Parathyroid adenoma (tissue), 2 donors: ENCODE data around the gene PGAM2.
A peak's percentile ranks its signal among the peaks of the same experiment; 100 is the strongest.
"Not testable (repeated sequence)": the region's sequence is repeated elsewhere in the genome, so short reads cannot be mapped to it uniquely, and the experiment has no call there.

Source experiments
- H2AFZ ChIP-seq: fragments of 300-600 bp; sonication (generic); one replicate; pipeline ENCODE4 v1.7.0; 2017; ENCODE audit warnings: antibody characterized with exemption, mild to moderate bottlenecking
- H3K27ac ChIP-seq: fragments of 300-600 bp; sonication (generic); one replicate; pipeline ENCODE4 v1.7.0; 2017
- H3K27me3 ChIP-seq: fragments of 300-600 bp; sonication (generic); one replicate; pipeline ENCODE4 v1.7.0; 2017; ENCODE audit warnings: low read length; ENCODE audit not compliant: control insufficient read depth, insufficient read depth
- H3K36me3 ChIP-seq: fragments of 300-600 bp; sonication (generic); one replicate; pipeline ENCODE4 v1.7.0; 2017; ENCODE audit warnings: low read length; ENCODE audit not compliant: control insufficient read depth, insufficient read depth
- H3K4me1 ChIP-seq: fragments of 300-600 bp; sonication (generic); one replicate; pipeline ENCODE4 v1.7.0; 2017; ENCODE audit warnings: control low read depth
- H3K4me2 ChIP-seq: fragments of 300-600 bp; sonication (generic); one replicate; pipeline ENCODE4 v1.7.0; 2017; ENCODE audit warnings: low read length
- H3K4me3 ChIP-seq: fragments of 300-600 bp; sonication (generic); one replicate; pipeline ENCODE4 v1.7.0; 2017; ENCODE audit warnings: low read depth, low read length
- H3K79me2 ChIP-seq: fragments of 300-600 bp; sonication (generic); one replicate; pipeline ENCODE4 v1.7.0; 2017; ENCODE audit warnings: control low read depth
- H3K9ac ChIP-seq: fragments of 300-600 bp; sonication (generic); one replicate; pipeline ENCODE4 v1.7.0; 2017; ENCODE audit warnings: mild to moderate bottlenecking
- H3K9me3 ChIP-seq: fragments of 300-600 bp; sonication (generic); one replicate; pipeline ENCODE4 v1.7.0; 2017; ENCODE audit warnings: low read length; ENCODE audit not compliant: control insufficient read depth
- TF ChIP-seq, protein P1 (sequence below): fragments of 300-600 bp; sonication (generic); IDR thresholded peaks from one replicate; pipeline ENCODE4 v1.7.0; 2017; ENCODE audit warnings: antibody characterized with exemption, mild to moderate bottlenecking
- donor health status: primary hyperparathyroidism.

PGAM2 gene

DNA sequence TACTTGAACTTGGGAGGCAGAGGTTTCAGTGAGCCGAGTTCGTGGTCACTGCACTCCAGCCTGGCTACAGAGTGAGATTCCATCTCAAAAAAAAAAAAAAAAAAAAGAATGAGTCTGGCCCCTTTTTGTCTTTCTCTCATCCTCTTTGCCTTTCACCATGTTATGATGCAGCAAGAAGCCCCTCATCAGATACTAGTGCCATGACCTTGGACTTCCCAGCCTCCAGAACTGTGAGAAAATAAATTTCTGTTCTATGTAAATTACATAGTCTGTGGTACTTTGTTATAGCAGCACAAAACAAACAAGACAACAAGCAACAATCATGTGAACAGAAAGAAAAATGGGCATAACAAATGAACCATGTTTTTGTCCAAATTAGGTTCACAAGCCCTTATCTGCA is 23.1 kb downstream of the PGAM2 start:
- Histone ChIP-seq H3K9ac (no peak overlapping the region), H3K4me3 (no peak overlapping the region), H3K27me3 (no peaks in the 10 kb centered on the region), H3K4me2 (no peak overlapping the region), H3K36me3 (no peaks in the 10 kb centered on the region), H2AFZ (no peak overlapping the region), H3K27ac (no peak overlapping the region), H3K9me3 (no peaks in the 10 kb centered on the region), H3K4me1 (peaks cover 5% of the 10 kb centered on the region), H3K79me2 (peaks cover 12% of the 10 kb centered on the region)
- TF ChIP-seq, protein P1, sequence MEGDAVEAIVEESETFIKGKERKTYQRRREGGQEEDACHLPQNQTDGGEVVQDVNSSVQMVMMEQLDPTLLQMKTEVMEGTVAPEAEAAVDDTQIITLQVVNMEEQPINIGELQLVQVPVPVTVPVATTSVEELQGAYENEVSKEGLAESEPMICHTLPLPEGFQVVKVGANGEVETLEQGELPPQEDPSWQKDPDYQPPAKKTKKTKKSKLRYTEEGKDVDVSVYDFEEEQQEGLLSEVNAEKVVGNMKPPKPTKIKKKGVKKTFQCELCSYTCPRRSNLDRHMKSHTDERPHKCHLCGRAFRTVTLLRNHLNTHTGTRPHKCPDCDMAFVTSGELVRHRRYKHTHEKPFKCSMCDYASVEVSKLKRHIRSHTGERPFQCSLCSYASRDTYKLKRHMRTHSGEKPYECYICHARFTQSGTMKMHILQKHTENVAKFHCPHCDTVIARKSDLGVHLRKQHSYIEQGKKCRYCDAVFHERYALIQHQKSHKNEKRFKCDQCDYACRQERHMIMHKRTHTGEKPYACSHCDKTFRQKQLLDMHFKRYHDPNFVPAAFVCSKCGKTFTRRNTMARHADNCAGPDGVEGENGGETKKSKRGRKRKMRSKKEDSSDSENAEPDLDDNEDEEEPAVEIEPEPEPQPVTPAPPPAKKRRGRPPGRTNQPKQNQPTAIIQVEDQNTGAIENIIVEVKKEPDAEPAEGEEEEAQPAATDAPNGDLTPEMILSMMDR: no peak

DNA sequence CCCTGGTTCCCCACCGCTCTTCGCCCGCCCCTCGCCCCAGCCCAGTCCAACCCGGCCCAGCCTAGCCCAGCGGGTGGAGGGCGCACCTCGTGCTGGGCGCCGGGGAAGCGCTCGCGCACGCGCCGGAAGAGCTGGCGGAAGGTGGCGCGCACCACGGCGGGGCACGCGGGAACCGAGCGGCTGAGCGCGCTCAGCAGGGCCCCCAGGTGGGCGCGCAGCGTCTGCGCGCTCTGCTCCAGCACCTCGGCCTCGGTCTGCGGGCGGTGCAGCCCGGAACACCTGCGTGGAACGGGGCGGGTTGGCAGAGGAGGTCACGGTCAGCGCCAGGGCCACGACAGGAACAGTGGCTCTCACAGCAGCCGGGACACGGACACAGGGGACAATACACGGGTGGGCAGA is 24.9 kb downstream of the PGAM2 start:
- H2AFZ ChIP-seq: peak overlapping the region; percentile 73
- H3K4me3 ChIP-seq: peak overlapping the region; percentile 37
- not testable (repeated sequence) for H3K79me2 ChIP-seq, H3K9me3 ChIP-seq, H3K9ac ChIP-seq, H3K27me3 ChIP-seq, H3K36me3 ChIP-seq, H3K4me1 ChIP-seq
- peak overlapping the region; percentile 68 for H3K27ac ChIP-seq
- TF ChIP-seq, protein P1: peak; percentile 31
- H3K4me2 ChIP-seq: peak overlapping the region; percentile 57

DNA sequence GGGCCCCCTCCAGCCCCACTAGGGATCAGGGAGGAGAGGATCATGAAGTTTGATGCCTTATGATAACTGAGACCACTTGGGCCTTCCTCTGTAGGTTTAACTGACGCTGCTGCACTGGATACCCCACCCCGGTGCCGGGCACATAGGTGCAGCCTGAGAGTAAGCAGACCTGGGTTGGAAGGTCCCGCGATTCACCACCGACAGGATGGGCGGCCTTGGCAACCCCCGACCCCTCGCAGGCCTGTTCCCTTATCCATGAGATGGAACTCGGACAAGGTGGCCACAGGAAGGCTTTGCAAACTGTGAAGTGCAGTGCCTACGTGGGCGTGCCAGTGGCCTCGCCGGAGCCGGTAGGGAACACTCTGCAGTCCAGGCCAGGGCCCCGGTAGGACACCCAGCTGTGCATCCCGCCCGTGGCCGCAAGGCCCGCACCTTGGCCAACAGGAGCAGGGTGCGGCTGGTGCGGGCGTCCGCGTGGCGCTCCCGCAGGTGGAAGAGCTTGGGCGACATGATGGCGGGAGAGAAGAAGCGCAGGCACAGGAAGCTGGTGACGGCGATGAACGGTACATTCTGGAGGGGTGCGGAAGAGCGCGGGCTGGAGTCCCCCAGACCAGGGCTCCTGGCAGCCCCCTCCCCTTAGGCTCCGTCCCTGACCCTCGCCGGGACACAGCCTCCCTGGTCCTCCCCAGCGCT is 25.4 kb downstream of the PGAM2 start:
- H2AFZ ChIP-seq: peak overlapping the region; percentile 73
- not testable (repeated sequence) for H3K27me3 ChIP-seq
- H3K4me3 ChIP-seq: peak overlapping the region; percentile 37

DNA sequence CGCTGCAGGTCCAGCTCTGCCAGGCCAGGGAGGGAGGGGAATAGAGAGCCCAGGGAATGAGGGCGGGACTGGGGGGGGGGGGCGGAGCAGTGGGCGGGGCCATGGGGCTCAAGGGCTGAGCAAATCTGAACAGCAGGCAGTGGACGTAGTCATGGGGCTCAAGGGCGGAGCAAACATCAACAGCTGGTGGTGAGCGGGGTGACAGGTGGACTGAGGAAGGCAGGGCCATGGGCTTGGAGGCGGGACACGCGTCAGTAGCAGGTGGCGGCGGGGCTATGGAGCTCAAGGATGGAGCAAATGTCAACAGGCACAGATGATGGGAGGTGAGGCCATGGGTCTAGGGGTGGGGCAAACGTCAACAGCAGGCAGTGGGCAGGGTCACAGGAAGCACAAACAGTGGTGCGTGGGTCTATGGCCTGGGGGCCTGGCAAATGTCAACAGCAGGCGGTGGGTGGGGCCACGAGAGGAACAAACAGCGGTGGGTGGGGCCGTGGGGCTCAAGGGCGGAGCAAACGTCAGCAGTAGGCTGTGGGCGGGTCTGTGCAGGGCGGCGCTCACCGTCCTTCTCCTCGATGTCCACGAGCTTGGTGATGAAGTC is 26.3 kb downstream of the PGAM2 start:
- not testable (repeated sequence) for H3K36me3 ChIP-seq, H3K4me1 ChIP-seq, H3K27me3 ChIP-seq, H3K4me3 ChIP-seq, H3K9me3 ChIP-seq, H3K9ac ChIP-seq, H3K79me2 ChIP-seq
- Histone ChIP-seq H3K27ac (peak overlapping the region; percentile 64), H2AFZ (peak overlapping the region; percentile 61), H3K4me2 (peak overlapping the region; percentile 50)

More for the DNA sequence above, 25.4 kb downstream of the PGAM2 start:
- H3K36me3 ChIP-seq, H3K4me1 ChIP-seq, H3K79me2 ChIP-seq, H3K9ac ChIP-seq, H3K9me3 ChIP-seq: not testable (repeated sequence)
- Histone ChIP-seq H3K4me2 (peak overlapping the region; percentile 57), H3K27ac (peak overlapping the region; percentile 68)

DNA sequence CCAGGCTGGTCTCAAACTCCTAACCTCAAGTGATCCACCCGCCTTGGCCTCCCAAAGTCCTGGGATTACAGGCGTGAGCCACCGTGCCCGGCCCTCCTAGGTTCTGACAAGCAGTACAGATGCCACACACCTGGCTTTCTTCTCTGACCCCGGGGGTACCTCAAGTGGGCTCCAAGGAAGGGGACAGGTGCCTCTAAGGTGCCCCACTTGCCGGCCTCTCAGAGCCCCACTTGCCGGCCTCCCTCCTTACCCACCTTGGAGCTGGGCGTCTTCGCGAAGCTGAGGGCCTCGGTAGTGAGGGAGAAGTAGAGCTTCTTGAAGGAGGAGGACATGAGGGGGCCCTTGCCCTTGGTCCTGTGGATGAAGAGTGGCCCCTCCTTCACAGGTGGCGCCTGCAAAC is 26.8 kb downstream of the PGAM2 start:
- H3K9me3 ChIP-seq, H3K4me3 ChIP-seq, H3K9ac ChIP-seq, H3K4me2 ChIP-seq, H3K4me1 ChIP-seq, H3K27me3 ChIP-seq, H3K36me3 ChIP-seq, H3K27ac ChIP-seq, H3K79me2 ChIP-seq: not testable (repeated sequence)
- H2AFZ ChIP-seq: peak overlapping the region; percentile 60

DNA sequence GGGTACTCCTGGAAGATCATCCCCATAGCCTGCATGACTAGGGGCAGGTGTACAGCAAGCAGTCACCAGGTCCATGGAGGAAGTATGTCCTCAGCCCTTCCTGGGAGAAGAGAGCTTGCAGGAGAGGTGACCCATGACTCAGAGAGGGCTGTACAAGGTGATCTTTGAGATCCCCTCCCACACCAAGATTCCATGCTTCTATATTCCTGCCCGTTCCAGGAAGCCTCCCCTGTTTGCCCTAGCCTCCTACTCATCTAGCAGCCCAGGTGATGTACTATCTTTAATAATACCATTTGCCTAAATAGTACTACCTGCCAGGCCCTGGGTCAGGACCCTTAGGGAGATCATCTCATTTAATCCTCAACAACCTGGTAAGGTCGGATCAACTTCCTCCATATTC is 27.4 kb downstream of the PGAM2 start:
- not testable (repeated sequence) for H3K79me2 ChIP-seq, H3K27me3 ChIP-seq, H3K27ac ChIP-seq

DNA sequence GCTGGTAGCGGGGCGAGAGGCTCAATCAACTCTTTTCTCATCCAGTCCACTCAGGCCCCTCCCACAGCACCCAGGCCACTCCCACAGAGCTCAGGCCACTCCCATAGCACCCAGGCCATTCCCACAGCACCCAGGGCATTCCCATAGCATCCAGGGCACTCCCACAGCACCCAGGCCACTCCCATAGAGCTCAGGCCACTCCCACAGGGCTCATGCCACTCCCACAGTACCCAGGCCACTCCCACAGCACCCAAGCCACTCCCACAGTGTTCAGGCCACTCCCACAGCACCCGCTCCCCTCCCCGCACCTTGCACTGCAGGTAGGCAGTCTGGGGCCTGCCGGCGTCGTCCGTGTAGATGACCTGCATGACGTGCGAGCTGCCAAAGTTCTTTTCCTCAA is 29.0 kb downstream of the PGAM2 start:
- not testable (repeated sequence) for H3K27ac ChIP-seq, H3K4me2 ChIP-seq

More for the DNA sequence above, 27.4 kb downstream of the PGAM2 start:
- not testable (repeated sequence) for H3K4me1 ChIP-seq, H3K4me2 ChIP-seq, H2AFZ ChIP-seq, H3K36me3 ChIP-seq, H3K9me3 ChIP-seq, H3K9ac ChIP-seq, H3K4me3 ChIP-seq

DNA sequence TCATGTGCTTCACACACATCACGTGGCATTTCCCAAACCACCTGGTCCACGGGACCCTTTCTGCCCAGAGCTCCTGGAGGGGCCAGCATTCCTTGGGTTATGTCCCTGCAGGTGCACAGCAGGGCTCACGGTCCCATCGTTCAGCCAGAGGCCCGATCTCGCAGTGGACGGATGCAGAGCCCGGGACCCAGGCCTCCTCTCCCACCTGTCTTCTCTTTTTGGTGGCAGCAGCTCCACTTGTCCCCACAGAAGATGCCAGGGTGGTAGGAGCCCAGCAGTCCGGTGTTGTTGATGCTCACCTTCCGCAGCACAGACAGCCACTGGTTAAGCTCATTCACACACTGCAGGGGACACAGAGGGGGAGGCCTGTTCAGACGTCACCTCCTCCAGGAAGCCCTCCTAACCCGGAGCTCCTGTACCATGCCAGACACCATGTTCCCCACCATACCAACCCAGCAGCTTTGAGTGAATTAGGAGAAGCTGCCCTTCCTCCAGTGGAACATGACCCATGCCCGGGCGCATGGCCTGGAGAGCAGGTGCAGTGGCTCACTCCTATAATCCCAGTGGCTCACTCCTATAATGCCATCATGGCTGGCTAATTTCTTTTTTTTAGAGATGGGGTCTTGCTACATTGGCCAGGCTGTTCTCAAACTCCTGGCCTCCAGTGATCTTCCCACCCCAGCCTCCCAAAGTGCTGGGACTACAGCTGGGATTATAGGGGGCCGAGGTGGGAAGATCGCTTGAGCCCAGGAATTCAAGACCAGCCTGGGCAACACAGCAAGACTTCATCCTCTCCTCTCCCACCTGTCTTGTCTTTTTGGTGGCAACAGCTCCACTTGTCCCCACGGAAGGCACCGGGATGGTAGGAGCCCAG is 31.2 kb downstream of the PGAM2 start:
- not testable (repeated sequence) for H3K4me2 ChIP-seq, H3K4me1 ChIP-seq, H3K27me3 ChIP-seq, H3K36me3 ChIP-seq, H3K9me3 ChIP-seq, H3K9ac ChIP-seq, H3K4me3 ChIP-seq, H2AFZ ChIP-seq, H3K79me2 ChIP-seq, H3K27ac ChIP-seq

More for the DNA sequence above, 29.0 kb downstream of the PGAM2 start:
- not testable (repeated sequence) for H3K9ac ChIP-seq, H3K4me1 ChIP-seq, H3K27me3 ChIP-seq, H3K79me2 ChIP-seq, H3K36me3 ChIP-seq, H2AFZ ChIP-seq, H3K9me3 ChIP-seq, H3K4me3 ChIP-seq

DNA sequence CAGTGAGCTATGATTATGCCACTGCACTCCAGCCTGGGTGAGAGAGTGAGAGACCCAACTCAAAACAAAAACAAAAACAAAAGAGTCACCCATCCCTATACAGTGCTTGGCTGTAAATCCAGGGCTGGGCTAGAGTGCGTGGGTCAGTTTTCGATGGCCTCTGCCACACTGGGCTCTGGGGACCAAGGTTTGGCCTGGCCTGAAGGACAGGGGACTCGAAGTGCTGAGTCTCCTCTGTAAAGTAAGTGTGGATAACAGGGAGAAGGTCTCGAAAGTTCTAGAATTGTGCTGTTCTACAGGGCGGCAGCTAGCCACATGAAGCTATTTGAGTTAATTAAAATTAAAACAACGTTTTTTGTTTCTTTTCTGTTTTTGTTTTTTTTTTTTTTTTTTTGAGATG is 33.3 kb downstream of the PGAM2 start:
- not testable (repeated sequence) for H3K79me2 ChIP-seq, H3K27ac ChIP-seq, H3K9me3 ChIP-seq, H3K4me2 ChIP-seq, H3K4me3 ChIP-seq, H3K27me3 ChIP-seq, H3K36me3 ChIP-seq, H2AFZ ChIP-seq, H3K9ac ChIP-seq, H3K4me1 ChIP-seq
